Measurements from ENCODE around the gene WIPF1.

WIPF1 gene

GRCh38 chr2:174593574-174594203 is 3.9 kb downstream of the WIPF1 start:
- TF ChIP-seq CTCF (IDR thresholded peaks at IDR 0.05; ENCODE audit: low read depth, low read length) = no peak
- no peaks in the 10 kb centered on the region for H3K9me3 ChIP-seq (ENCODE audit: severe bottlenecking)
- no peaks in the 10 kb centered on the region for H3K27me3 ChIP-seq (ENCODE audit: insufficient read depth, low read depth, severe bottlenecking)
- DNase-seq = no peak
- H3K36me3 ChIP-seq = no peaks in the 10 kb centered on the region
- H3K4me3 ChIP-seq (ENCODE audit: low read depth, low read length) = no peak overlapping the region
- H3K27ac ChIP-seq = no peak overlapping the region

- Histone ChIP-seq H3K27me3 (ENCODE audit: insufficient read depth, low read depth, severe bottlenecking) (no peaks in the 10 kb centered on the region), H3K9me3 (ENCODE audit: severe bottlenecking) (no peaks in the 10 kb centered on the region), H3K36me3 (no peaks in the 10 kb centered on the region), H3K27ac (no peak overlapping the region), H3K4me3 (ENCODE audit: low read depth, low read length) (no peak overlapping the region)
- no peak for DNase-seq
- no peak for TF ChIP-seq CTCF (IDR thresholded peaks at IDR 0.05; ENCODE audit: low read depth, low read length)
These were observed 4.6 kb downstream of the WIPF1 start for GRCh38 chr2:174593041-174593440.

GRCh38 chr2:174591740-174592139 is 5.9 kb downstream of the WIPF1 start:
- TF ChIP-seq CTCF (IDR thresholded peaks at IDR 0.05; ENCODE audit: low read depth, low read length) = no peak
- H3K36me3 ChIP-seq = no peaks in the 10 kb centered on the region
- no peaks in the 10 kb centered on the region for H3K27me3 ChIP-seq (ENCODE audit: insufficient read depth, low read depth, severe bottlenecking)
- no peak overlapping the region for H3K27ac ChIP-seq
- H3K4me3 ChIP-seq (ENCODE audit: low read depth, low read length) = no peak overlapping the region
- DNase-seq = no peak
- H3K9me3 ChIP-seq (ENCODE audit: severe bottlenecking) = no peaks in the 10 kb centered on the region

- Histone ChIP-seq H3K27ac (no peak overlapping the region), H3K9me3 (ENCODE audit: severe bottlenecking) (no peaks in the 10 kb centered on the region), H3K4me3 (ENCODE audit: low read depth, low read length) (no peak overlapping the region), H3K36me3 (no peaks in the 10 kb centered on the region), H3K27me3 (ENCODE audit: insufficient read depth, low read depth, severe bottlenecking) (no peaks in the 10 kb centered on the region)
- DNase-seq = no peak
- TF ChIP-seq CTCF (IDR thresholded peaks at IDR 0.05; ENCODE audit: low read depth, low read length) = no peak
These were observed 6.5 kb downstream of the WIPF1 start for GRCh38 chr2:174590928-174591648.

- Histone ChIP-seq H3K9me3 (ENCODE audit: severe bottlenecking) (no peaks in the 10 kb centered on the region), H3K4me3 (ENCODE audit: low read depth, low read length) (no peak overlapping the region), H3K36me3 (no peaks in the 10 kb centered on the region), H3K27me3 (ENCODE audit: insufficient read depth, low read depth, severe bottlenecking) (no peaks in the 10 kb centered on the region), H3K27ac (no peak overlapping the region)
- DNase-seq = no peak
- no peak for TF ChIP-seq CTCF (IDR thresholded peaks at IDR 0.05; ENCODE audit: low read depth, low read length)
These were observed 7.3 kb downstream of the WIPF1 start for GRCh38 chr2:174590346-174590745.
